Measurements from ENCODE around the gene IL27RA.

IL27RA gene

DNA sequence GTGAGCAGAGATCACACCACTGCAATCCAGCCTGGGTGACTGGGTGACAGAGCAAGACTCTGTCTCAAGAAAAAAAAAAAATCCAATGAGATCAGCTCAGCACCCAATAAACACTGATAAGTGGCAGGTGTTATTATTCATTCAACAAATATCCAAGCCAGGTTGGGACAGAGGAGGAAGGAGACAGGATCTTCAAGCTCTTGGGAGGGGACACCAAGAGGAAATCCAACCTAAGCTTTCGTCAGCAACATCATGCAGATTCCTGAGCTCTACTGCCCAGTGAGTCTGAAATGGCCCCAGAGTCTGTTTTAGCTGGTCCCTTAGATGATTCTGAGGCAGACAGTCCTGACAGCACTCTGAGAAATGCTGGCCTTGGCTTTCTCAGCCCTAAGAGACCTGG is 33.1 kb upstream of the IL27RA start:
- ChIA-PET POLR2A (no interaction called here), CTCF (interaction anchor here (0.8 to 1.6 kb wide), 2 partner anchors 23 to 33 kb away, joined by 3 to 4 read pairs; partner anchors contain the start of gene IL27RA)
- TF ChIP-seq, protein P1, sequence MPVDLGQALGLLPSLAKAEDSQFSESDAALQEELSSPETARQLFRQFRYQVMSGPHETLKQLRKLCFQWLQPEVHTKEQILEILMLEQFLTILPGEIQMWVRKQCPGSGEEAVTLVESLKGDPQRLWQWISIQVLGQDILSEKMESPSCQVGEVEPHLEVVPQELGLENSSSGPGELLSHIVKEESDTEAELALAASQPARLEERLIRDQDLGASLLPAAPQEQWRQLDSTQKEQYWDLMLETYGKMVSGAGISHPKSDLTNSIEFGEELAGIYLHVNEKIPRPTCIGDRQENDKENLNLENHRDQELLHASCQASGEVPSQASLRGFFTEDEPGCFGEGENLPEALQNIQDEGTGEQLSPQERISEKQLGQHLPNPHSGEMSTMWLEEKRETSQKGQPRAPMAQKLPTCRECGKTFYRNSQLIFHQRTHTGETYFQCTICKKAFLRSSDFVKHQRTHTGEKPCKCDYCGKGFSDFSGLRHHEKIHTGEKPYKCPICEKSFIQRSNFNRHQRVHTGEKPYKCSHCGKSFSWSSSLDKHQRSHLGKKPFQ (tag by site-specific recombination; IDR thresholded peaks at IDR 0.05): no peak
- TF ChIP-seq ZFHX2 (tag by site-specific recombination; conservative IDR thresholded peaks at IDR 0.05) (no peak), TRIM28 (IDR thresholded peaks at IDR 0.05; ENCODE audit: borderline replicate concordance, low read length) (no peak), ZNF48 (tag by site-specific recombination; IDR thresholded peaks at IDR 0.05) (no peak), ZNF76 (tag by site-specific recombination; IDR thresholded peaks at IDR 0.05; ENCODE audit: borderline replicate concordance, low read depth) (no peak), ZNF600 (tag by site-specific recombination; IDR thresholded peaks at IDR 0.05) (no peak), ZEB2 (tag by site-specific recombination; IDR thresholded peaks at IDR 0.05) (no peak), ZNF571 (tag by site-specific recombination; IDR thresholded peaks at IDR 0.05) (no peak), YY1 (tag by site-specific recombination; IDR thresholded peaks at IDR 0.05) (no peak)
- TF ChIP-seq, protein P2, sequence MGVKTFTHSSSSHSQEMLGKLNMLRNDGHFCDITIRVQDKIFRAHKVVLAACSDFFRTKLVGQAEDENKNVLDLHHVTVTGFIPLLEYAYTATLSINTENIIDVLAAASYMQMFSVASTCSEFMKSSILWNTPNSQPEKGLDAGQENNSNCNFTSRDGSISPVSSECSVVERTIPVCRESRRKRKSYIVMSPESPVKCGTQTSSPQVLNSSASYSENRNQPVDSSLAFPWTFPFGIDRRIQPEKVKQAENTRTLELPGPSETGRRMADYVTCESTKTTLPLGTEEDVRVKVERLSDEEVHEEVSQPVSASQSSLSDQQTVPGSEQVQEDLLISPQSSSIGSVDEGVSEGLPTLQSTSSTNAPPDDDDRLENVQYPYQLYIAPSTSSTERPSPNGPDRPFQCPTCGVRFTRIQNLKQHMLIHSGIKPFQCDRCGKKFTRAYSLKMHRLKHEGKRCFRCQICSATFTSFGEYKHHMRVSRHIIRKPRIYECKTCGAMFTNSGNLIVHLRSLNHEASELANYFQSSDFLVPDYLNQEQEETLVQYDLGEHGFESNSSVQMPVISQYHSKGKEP (tag by site-specific recombination; IDR thresholded peaks at IDR 0.05): no peak
- TF ChIP-seq, protein P3, sequence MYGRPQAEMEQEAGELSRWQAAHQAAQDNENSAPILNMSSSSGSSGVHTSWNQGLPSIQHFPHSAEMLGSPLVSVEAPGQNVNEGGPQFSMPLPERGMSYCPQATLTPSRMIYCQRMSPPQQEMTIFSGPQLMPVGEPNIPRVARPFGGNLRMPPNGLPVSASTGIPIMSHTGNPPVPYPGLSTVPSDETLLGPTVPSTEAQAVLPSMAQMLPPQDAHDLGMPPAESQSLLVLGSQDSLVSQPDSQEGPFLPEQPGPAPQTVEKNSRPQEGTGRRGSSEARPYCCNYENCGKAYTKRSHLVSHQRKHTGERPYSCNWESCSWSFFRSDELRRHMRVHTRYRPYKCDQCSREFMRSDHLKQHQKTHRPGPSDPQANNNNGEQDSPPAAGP (tag by site-specific recombination; IDR thresholded peaks at IDR 0.05): no peak
- TF ChIP-seq, protein P4, sequence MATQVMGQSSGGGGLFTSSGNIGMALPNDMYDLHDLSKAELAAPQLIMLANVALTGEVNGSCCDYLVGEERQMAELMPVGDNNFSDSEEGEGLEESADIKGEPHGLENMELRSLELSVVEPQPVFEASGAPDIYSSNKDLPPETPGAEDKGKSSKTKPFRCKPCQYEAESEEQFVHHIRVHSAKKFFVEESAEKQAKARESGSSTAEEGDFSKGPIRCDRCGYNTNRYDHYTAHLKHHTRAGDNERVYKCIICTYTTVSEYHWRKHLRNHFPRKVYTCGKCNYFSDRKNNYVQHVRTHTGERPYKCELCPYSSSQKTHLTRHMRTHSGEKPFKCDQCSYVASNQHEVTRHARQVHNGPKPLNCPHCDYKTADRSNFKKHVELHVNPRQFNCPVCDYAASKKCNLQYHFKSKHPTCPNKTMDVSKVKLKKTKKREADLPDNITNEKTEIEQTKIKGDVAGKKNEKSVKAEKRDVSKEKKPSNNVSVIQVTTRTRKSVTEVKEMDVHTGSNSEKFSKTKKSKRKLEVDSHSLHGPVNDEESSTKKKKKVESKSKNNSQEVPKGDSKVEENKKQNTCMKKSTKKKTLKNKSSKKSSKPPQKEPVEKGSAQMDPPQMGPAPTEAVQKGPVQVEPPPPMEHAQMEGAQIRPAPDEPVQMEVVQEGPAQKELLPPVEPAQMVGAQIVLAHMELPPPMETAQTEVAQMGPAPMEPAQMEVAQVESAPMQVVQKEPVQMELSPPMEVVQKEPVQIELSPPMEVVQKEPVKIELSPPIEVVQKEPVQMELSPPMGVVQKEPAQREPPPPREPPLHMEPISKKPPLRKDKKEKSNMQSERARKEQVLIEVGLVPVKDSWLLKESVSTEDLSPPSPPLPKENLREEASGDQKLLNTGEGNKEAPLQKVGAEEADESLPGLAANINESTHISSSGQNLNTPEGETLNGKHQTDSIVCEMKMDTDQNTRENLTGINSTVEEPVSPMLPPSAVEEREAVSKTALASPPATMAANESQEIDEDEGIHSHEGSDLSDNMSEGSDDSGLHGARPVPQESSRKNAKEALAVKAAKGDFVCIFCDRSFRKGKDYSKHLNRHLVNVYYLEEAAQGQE (tag by site-specific recombination; IDR thresholded peaks at IDR 0.05): no peak
- TF ChIP-seq, protein P5, sequence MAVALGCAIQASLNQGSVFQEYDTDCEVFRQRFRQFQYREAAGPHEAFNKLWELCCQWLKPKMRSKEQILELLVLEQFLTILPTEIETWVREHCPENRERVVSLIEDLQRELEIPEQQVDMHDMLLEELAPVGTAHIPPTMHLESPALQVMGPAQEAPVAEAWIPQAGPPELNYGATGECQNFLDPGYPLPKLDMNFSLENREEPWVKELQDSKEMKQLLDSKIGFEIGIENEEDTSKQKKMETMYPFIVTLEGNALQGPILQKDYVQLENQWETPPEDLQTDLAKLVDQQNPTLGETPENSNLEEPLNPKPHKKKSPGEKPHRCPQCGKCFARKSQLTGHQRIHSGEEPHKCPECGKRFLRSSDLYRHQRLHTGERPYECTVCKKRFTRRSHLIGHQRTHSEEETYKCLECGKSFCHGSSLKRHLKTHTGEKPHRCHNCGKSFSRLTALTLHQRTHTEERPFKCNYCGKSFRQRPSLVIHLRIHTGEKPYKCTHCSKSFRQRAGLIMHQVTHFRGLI (tag by site-specific recombination; IDR thresholded peaks at IDR 0.05): no peak
- TF ChIP-seq, protein P6, sequence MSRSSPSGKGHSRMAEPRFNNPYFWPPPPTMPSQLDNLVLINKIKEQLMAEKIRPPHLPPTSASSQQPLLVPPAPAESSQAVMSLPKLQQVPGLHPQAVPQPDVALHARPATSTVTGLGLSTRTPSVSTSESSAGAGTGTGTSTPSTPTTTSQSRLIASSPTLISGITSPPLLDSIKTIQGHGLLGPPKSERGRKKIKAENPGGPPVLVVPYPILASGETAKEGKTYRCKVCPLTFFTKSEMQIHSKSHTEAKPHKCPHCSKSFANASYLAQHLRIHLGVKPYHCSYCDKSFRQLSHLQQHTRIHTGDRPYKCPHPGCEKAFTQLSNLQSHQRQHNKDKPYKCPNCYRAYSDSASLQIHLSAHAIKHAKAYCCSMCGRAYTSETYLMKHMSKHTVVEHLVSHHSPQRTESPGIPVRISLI (tag by site-specific recombination; IDR thresholded peaks at IDR 0.05): no peak
- Histone ChIP-seq H3K4me3 (ENCODE audit: low read depth, low read length) (no peak overlapping the region), H3K27ac (ENCODE audit: extremely low read depth, low read depth, low read length) (no peak overlapping the region), H3K9me3 (ENCODE audit: control insufficient read depth, insufficient read depth, low read depth, low read length) (no peaks in the 10 kb centered on the region), H3K36me3 (ENCODE audit: control insufficient read depth in 2 of 2, insufficient read depth in 1 of 2, low read length in 2 of 2) (peaks cover 0 to 20% of the 10 kb centered on the region in 2 experiments; a peak in 2 of 3 replicates), H3K4me1 (ENCODE audit: control insufficient read depth, insufficient read depth, low read length) (no peaks in the 10 kb centered on the region)

DNA sequence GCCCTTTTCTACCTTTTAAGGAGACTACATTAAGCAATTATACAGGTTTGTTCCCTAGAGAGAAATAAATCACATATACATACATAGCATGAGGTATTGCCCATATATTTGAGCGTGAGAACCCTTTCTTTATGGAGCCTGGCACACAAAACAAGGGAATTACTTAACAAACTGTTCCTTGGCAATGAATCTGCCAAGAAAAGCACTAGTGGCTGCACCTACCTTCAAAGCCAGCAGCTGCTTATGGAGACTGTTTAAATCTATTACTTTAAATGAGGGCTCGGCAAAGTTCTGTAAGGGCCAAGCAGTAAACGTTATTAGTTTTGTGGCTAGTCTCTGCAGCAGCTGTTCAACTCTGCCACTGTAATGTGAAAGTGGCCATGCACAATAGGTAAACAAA is 32.5 kb upstream of the IL27RA start:
- CTCF ChIA-PET: interaction anchor here (0.6 to 1.6 kb wide), 5 partner anchors 22 to 570 kb away, joined by 3 to 5 read pairs (median 4); partner anchors contain the start of gene IL27RA
- peaks cover 0 to 20% of the 10 kb centered on the region in 2 experiments; a peak in 2 of 3 replicates for H3K36me3 ChIP-seq (ENCODE audit: control insufficient read depth in 2 of 2, insufficient read depth in 1 of 2, low read length in 2 of 2)
- no peak overlapping the region for H3K27ac ChIP-seq (ENCODE audit: extremely low read depth, low read depth, low read length)
- H3K9me3 ChIP-seq (ENCODE audit: control insufficient read depth, insufficient read depth, low read depth, low read length): no peaks in the 10 kb centered on the region
- no peaks in the 10 kb centered on the region for H3K4me1 ChIP-seq (ENCODE audit: control insufficient read depth, insufficient read depth, low read length)
- no peak overlapping the region for H3K4me3 ChIP-seq (ENCODE audit: low read depth, low read length)
- TF ChIP-seq ZNF274 (IDR thresholded peaks at IDR 0.05; ENCODE audit: low read length) (no peak), ZNF274 (tag by site-specific recombination; IDR thresholded peaks at IDR 0.05; ENCODE audit: borderline replicate concordance) (no peak), TRIM28 (IDR thresholded peaks at IDR 0.05; ENCODE audit: borderline replicate concordance, low read length) (peak; percentile 13; the same call in 1 of the 2 replicates), SETDB1 (IDR thresholded peaks at IDR 0.05; ENCODE audit: insufficient read length, low read length) (peak; percentile 72)
- TF ChIP-seq, protein P4 (tag by site-specific recombination; IDR thresholded peaks at IDR 0.05): no peak
- POLR2A ChIA-PET: no interaction called here

All from HEK293 (cell line).